Measurements from ENCODE around the gene LYRM4. TPM values are rescaled to one million over a fixed set of nuclear protein-coding genes. Genes with fewer than 3 reads are reported as not detected.

LYRM4 gene
- total RNA-seq, result 20.7 and 24.8 TPM in 2 replicates

GRCh38 chr6:5260661-5261544 is at the start of gene LYRM4, which contains the start of gene FARS2:
LYRM4 (minus strand) TSS chr6:5260950; CDS start chr6:5260733, 217 bp downstream.
FARS2 (plus strand) TSS chr6:5261513.

GRCh38 chr6:5084781-5085647 is 175.7 kb downstream of the LYRM4 start, which contains the start of gene PPP1R3G:
PPP1R3G (plus strand) TSS chr6:5085341; CDS start chr6:5085486, 145 bp downstream.

Other genes with a start within 250 kb of the LYRM4 start
- 1.6 and 2.3 TPM in 2 replicates for gene PPP1R3G, start 175.6 kb downstream of the LYRM4 start, total RNA-seq
- gene FARS2, start 563 bp upstream of the LYRM4 start, total RNA-seq, result 18.4 and 19.6 TPM in 2 replicates